Suprapubic skin (tissue), 4 donors: Measurements from ENCODE around the gene ATXN2L. TPM values are rescaled to one million over a fixed set of nuclear protein-coding genes. Genes with fewer than 3 reads are reported as not detected.

Source experiments
- DNase-seq, 2 donors: peaks; one replicate each; pipeline ENCODE4 v3.0.0-alpha.2; 2019; ENCODE audit warnings: low spot score in 2 of 2
- H3K27ac ChIP-seq: fragments of 200-600 bp; sonication (generic); one replicate; pipeline ENCODE4 v1.5.1; 2019
- H3K27me3 ChIP-seq: fragments of 200-600 bp; sonication (generic); one replicate; pipeline ENCODE4 v1.5.1; 2019
- H3K36me3 ChIP-seq: fragments of 200-600 bp; sonication (generic); one replicate; pipeline ENCODE4 v1.5.1; 2019
- H3K4me1 ChIP-seq: fragments of 200-600 bp; sonication (generic); one replicate; pipeline ENCODE4 v1.5.1; 2019
- H3K4me3 ChIP-seq: fragments of 200-600 bp; sonication (generic); one replicate; pipeline ENCODE4 v1.5.1; 2019; ENCODE audit warnings: mild to moderate bottlenecking
- H3K9me3 ChIP-seq: fragments of 200-600 bp; sonication (generic); one replicate; pipeline ENCODE4 v1.5.1; 2019
- CTCF ChIP-seq, 2 donors: fragments of 200-600 bp in 1 of 2; fragments of 450-650 bp in 1 of 2; sonication (generic) in 1 of 2; IDR thresholded peaks; one replicate each; pipeline ENCODE4 v1.5.1; 2016 to 2019; ENCODE audit warnings: antibody characterized with exemption in 2 of 2, mild to moderate bottlenecking in 1 of 2, moderate library complexity in 1 of 2
- EP300 ChIP-seq: sonication (generic); formaldehyde crosslinking; IDR thresholded peaks from one replicate; pipeline ENCODE4 v1.6.1; 2017; ENCODE audit warnings: antibody characterized with exemption
- POLR2A ChIP-seq, 2 donors: fragments of 450-650 bp; IDR thresholded peaks; one replicate each; pipeline ENCODE4 v1.6.1; 2017; ENCODE audit warnings: antibody characterized with exemption in 2 of 2, mild to moderate bottlenecking in 2 of 2, moderate library complexity in 2 of 2
- POLR2AphosphoS5 ChIP-seq, 3 donors: sonication (generic); formaldehyde crosslinking; IDR thresholded peaks; one replicate each; pipeline ENCODE4 v1.6.1; 2017; ENCODE audit warnings: antibody characterized with exemption in 3 of 3
- WGBS: methylation state at CpG from one replicate; pipeline ENCODE4 v1.1.5; 2018; 5-methylcytosine and 5-hydroxymethylcytosine counted together
- total RNA-seq, 4 donors: library from RNA; depleted of rRNA; stranded (reverse); fragments of >200 nt; gene quantifications; one replicate each; pipeline ENCODE4 v1.1.0, GENCODE V29; 2016

The ATXN2L gene
- total RNA-seq, 4 donors from 2014 or later = 88.5 to 236 (median 148) TPM

- TF ChIP-seq CTCF (IDR thresholded peaks at IDR 0.05) (no peak), POLR2AphosphoS5 (IDR thresholded peaks at IDR 0.05) (no peak), POLR2A (IDR thresholded peaks at IDR 0.05) (no peak), EP300 (no peak)
- Histone ChIP-seq H3K4me3 (no peak overlapping the region), H3K36me3 (no peaks in the 10 kb centered on the region), H3K9me3 (no peaks in the 10 kb centered on the region), H3K27ac (no peak overlapping the region), H3K27me3 (no peaks in the 10 kb centered on the region), H3K4me1 (peaks cover 13% of the 10 kb centered on the region)
- WGBS = 80% methylated on average over 4 of the region's 4 CpGs
- DNase-seq = no peak
Measured at GRCh38 chr16:28859326-28859725, 36.5 kb downstream of the ATXN2L start.

GRCh38 chr16:28863929-28864793 is 41.4 kb downstream of the ATXN2L start:
- no peaks in the 10 kb centered on the region for H3K27me3 ChIP-seq
- peaks cover 30% of the 10 kb centered on the region for H3K4me1 ChIP-seq
- peak overlapping the region; percentile 91 for H3K27ac ChIP-seq
- peak overlapping the region; percentile 87 for H3K4me3 ChIP-seq
- no peak for DNase-seq
- peaks cover 31% of the 10 kb centered on the region for H3K36me3 ChIP-seq
- TF ChIP-seq POLR2AphosphoS5 (IDR thresholded peaks at IDR 0.05) = no peak
- TF ChIP-seq EP300 = no peak
- no peak for TF ChIP-seq POLR2A (IDR thresholded peaks at IDR 0.05)
- TF ChIP-seq CTCF (IDR thresholded peaks at IDR 0.05) = no peak
- H3K9me3 ChIP-seq = no peaks in the 10 kb centered on the region
- WGBS = 3% methylated on average over 29 of the region's 42 CpGs

- H3K9me3 ChIP-seq = no peaks in the 10 kb centered on the region
- DNase-seq = no peak
- H3K27me3 ChIP-seq = no peaks in the 10 kb centered on the region
- peaks cover 30% of the 10 kb centered on the region for H3K4me1 ChIP-seq
- H3K36me3 ChIP-seq = peaks cover 40% of the 10 kb centered on the region
- H3K27ac ChIP-seq = no peak overlapping the region
- H3K4me3 ChIP-seq = peak overlapping the region; percentile 87
- 90% methylated on average over 11 of the region's 12 CpGs for WGBS
- TF ChIP-seq POLR2A (IDR thresholded peaks at IDR 0.05) = no peak
Measured at GRCh38 chr16:28865001-28865688, 42.3 kb downstream of the ATXN2L start.

- Histone ChIP-seq H3K36me3 (peaks cover 48% of the 10 kb centered on the region), H3K4me3 (no peak overlapping the region), H3K9me3 (no peaks in the 10 kb centered on the region), H3K4me1 (peaks cover 30% of the 10 kb centered on the region), H3K27ac (no peak overlapping the region), H3K27me3 (no peaks in the 10 kb centered on the region)
- no peak for DNase-seq
- no peak for TF ChIP-seq POLR2A (IDR thresholded peaks at IDR 0.05)
- no peak for TF ChIP-seq CTCF (IDR thresholded peaks at IDR 0.05)
- TF ChIP-seq POLR2AphosphoS5 (IDR thresholded peaks at IDR 0.05) = no peak
- 71% methylated on average over 32 of the region's 32 CpGs for WGBS
Measured at GRCh38 chr16:28865722-28866453, 43.1 kb downstream of the ATXN2L start.

- Histone ChIP-seq H3K27ac (no peak overlapping the region), H3K27me3 (no peaks in the 10 kb centered on the region), H3K4me3 (no peak overlapping the region), H3K36me3 (peaks cover 53% of the 10 kb centered on the region), H3K4me1 (peaks cover 30% of the 10 kb centered on the region), H3K9me3 (no peaks in the 10 kb centered on the region)
- 89% methylated on average over 13 of the region's 17 CpGs for WGBS
- DNase-seq = no peak
- no peak for TF ChIP-seq POLR2A (IDR thresholded peaks at IDR 0.05)
- no peak for TF ChIP-seq EP300
- TF ChIP-seq POLR2AphosphoS5 (IDR thresholded peaks at IDR 0.05) = no peak
- TF ChIP-seq CTCF (IDR thresholded peaks at IDR 0.05) = no peak
Measured at GRCh38 chr16:28866454-28866804, 43.6 kb downstream of the ATXN2L start.
